ENCODE data around the gene SVEP1.

Gene SVEP1

DNA sequence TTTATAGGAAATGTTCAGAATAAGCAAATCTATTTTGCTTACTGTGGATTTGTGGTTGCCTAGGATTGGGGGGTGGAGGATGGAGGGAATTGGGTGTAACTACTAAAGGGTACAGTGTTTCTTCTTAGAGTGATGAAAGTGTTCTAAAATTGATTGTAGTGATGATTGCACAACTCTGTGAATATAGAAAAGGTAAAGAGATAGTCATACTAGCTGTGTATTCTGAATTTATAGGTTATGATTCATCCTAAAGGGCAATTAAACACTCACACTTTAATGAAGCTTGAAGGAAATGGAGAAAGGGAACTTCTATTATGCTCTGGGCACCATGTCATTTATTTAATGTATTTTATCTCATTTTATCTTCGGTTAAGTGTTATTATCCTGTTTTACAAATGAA, 251.8 kb downstream of the SVEP1 start:
- no peak for DNase-seq (ENCODE audit: low read depth)

DNA sequence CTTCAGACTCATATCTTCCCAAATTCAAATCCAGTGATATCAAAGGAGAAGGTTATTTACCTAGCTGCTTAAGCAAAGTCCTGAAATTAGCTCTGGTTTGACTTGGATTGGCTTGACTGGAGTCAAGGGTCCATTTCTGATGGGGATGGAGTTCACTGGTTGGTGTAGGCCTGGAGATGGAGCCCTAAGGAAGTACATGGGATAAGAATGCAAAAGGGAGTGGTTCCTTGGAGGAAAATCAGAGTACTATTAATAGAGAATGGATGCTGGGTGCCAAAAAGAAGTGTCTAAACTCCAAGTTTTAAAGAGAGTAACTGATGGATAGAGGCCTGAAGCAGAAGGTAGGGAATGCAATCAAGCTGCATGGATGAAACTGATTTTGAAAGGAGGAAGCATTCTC, 255.7 kb downstream of the SVEP1 start:
- TF ChIP-seq, protein P1, sequence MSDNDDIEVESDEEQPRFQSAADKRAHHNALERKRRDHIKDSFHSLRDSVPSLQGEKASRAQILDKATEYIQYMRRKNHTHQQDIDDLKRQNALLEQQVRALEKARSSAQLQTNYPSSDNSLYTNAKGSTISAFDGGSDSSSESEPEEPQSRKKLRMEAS (IDR thresholded peaks at IDR 0.05; ENCODE audit: low read depth, low read length) = no peak
- TF ChIP-seq, protein P2, sequence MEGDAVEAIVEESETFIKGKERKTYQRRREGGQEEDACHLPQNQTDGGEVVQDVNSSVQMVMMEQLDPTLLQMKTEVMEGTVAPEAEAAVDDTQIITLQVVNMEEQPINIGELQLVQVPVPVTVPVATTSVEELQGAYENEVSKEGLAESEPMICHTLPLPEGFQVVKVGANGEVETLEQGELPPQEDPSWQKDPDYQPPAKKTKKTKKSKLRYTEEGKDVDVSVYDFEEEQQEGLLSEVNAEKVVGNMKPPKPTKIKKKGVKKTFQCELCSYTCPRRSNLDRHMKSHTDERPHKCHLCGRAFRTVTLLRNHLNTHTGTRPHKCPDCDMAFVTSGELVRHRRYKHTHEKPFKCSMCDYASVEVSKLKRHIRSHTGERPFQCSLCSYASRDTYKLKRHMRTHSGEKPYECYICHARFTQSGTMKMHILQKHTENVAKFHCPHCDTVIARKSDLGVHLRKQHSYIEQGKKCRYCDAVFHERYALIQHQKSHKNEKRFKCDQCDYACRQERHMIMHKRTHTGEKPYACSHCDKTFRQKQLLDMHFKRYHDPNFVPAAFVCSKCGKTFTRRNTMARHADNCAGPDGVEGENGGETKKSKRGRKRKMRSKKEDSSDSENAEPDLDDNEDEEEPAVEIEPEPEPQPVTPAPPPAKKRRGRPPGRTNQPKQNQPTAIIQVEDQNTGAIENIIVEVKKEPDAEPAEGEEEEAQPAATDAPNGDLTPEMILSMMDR (IDR thresholded peaks at IDR 0.05; ENCODE audit: low read depth, low read length) = no peak
- TF ChIP-seq POLR2A (IDR thresholded peaks at IDR 0.05; ENCODE audit: extremely low read depth, insufficient read length) (no peak), MYC (IDR thresholded peaks at IDR 0.05; ENCODE audit: low read depth, low read length) (no peak)
- no peak for DNase-seq (ENCODE audit: low read depth)
- no peak overlapping the region for H3K4me3 ChIP-seq (ENCODE audit: low read depth, low read length)

More for the DNA sequence above, 251.8 kb downstream of the SVEP1 start:
- H3K4me3 ChIP-seq (ENCODE audit: low read depth, low read length) = no peak overlapping the region
- TF ChIP-seq, protein P1 (IDR thresholded peaks at IDR 0.05; ENCODE audit: low read depth, low read length) = no peak
- TF ChIP-seq MYC (IDR thresholded peaks at IDR 0.05; ENCODE audit: low read depth, low read length) (no peak), POLR2A (IDR thresholded peaks at IDR 0.05; ENCODE audit: extremely low read depth, insufficient read length) (no peak)
- TF ChIP-seq, protein P2 (IDR thresholded peaks at IDR 0.05; ENCODE audit: low read depth, low read length) = no peak

DNA sequence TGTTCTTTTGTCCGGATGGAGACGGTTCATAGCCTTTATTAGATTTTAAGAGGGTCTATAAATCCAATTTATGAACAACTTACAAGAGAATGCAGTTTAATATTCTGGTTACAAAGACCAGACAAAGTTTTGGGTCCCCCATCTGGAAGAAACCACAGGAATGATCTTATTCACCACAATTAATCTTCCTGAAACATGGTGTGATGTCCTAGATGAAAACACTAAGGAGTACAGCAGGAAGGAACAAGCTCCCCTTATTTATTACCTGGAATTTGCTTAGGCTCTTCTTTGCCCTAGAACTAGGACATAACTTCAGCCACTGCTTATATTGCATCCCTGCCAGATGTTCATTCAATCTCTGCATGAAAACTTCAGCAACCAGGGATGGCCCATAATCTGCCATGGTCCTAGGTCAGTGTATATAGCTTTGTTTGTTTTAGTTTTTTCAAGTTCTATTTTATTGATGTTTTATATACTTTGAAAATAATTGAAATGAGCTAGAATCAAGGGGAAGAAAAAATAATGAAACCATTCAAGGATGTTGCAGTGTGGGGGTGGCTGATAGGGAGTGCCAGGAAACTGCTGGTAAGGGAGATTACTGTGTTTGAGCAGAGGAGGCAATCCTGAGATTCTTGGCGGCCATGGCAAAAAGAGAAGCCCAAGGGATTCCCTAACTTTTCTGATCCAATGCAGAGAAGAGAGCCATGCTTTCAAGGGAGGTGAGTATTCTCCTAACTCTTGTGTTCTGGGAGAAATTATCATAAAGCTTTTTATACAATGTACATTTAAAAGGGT, 258.7 kb downstream of the SVEP1 start:
- DNase-seq (ENCODE audit: low read depth) = no peak

DNA sequence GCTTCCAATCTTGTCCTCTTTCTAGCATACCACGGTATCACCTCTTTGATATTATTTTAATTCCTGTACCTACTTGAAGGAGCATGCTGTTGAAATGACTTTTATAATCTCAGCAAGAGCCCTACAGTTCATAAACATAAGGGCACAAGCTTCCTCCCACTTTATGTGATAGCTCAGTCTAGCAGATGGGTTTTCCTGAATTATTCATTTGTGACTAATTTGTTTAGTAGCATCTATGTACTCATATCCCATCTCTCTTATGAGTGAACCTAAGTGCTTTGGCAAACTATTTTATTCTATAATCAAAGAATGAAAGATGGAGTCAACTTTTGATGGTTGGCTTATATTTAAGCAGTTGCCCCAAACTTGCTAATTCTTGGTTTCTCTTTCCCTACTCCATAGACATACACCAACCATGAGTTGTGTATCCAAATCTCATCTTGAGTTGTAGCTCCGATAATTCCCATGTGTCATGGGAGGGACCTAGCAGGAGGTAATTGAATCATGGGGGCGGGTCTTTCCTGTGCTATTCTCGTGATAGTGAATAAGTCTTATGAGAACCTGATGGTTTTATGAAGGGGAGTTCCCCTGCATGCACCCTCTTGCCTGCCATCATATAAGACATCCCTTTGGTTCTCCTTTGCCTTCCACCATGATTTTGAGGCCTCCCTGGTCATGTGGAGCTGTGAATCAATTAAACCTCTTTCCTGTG, 259.6 kb downstream of the SVEP1 start:
- H3K4me3 ChIP-seq (ENCODE audit: low read depth, low read length) = no peak overlapping the region
- no peak for DNase-seq (ENCODE audit: low read depth)
- TF ChIP-seq, protein P1 (IDR thresholded peaks at IDR 0.05; ENCODE audit: low read depth, low read length) = no peak
- TF ChIP-seq, protein P2 (IDR thresholded peaks at IDR 0.05; ENCODE audit: low read depth, low read length) = no peak

More for the DNA sequence above, 258.7 kb downstream of the SVEP1 start:
- TF ChIP-seq, protein P2 (IDR thresholded peaks at IDR 0.05; ENCODE audit: low read depth, low read length) = no peak
- no peak for TF ChIP-seq POLR2A (IDR thresholded peaks at IDR 0.05; ENCODE audit: extremely low read depth, insufficient read length)
- TF ChIP-seq, protein P1 (IDR thresholded peaks at IDR 0.05; ENCODE audit: low read depth, low read length) = no peak
- TF ChIP-seq MYC (IDR thresholded peaks at IDR 0.05; ENCODE audit: low read depth, low read length) = no peak
- H3K4me3 ChIP-seq (ENCODE audit: low read depth, low read length) = no peak overlapping the region

DNA sequence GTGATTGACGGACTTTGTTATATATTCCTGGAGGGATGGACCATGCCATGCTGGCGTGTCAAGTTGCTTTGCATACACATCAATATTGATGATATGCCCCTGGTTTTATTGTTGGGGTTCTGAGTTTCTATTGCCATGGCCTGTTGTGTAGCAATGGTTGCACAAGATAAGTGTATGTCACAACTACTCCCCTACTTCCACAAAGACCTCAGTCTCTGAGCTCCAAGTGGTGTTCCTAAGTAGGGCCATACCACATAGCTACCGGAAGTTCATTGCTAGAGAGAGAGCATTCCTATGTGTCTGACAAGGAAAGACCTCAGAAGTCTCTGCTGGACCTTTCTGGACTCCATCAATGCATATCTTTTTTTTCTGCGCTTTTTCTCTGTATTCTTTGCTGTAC, 261.6 kb downstream of the SVEP1 start:
- H3K4me3 ChIP-seq (ENCODE audit: low read depth, low read length) = no peak overlapping the region
- TF ChIP-seq MYC (IDR thresholded peaks at IDR 0.05; ENCODE audit: low read depth, low read length) (no peak), POLR2A (IDR thresholded peaks at IDR 0.05; ENCODE audit: extremely low read depth, insufficient read length) (no peak)
- TF ChIP-seq, protein P1 (IDR thresholded peaks at IDR 0.05; ENCODE audit: low read depth, low read length) = no peak
- TF ChIP-seq, protein P2 (IDR thresholded peaks at IDR 0.05; ENCODE audit: low read depth, low read length) = no peak
- DNase-seq (ENCODE audit: low read depth) = no peak
